DMS53 treated with DMSO at 0.1 percent for 48 hours (cell line): Measurements from ENCODE around the gene UBE2A.

Experiments
- DNase-seq: peaks from one replicate; lab custom pipeline; 2025; ENCODE audit not compliant: unreplicated experiment; lab: John Stamatoyannopoulos, UW

Gene UBE2A

DNA sequence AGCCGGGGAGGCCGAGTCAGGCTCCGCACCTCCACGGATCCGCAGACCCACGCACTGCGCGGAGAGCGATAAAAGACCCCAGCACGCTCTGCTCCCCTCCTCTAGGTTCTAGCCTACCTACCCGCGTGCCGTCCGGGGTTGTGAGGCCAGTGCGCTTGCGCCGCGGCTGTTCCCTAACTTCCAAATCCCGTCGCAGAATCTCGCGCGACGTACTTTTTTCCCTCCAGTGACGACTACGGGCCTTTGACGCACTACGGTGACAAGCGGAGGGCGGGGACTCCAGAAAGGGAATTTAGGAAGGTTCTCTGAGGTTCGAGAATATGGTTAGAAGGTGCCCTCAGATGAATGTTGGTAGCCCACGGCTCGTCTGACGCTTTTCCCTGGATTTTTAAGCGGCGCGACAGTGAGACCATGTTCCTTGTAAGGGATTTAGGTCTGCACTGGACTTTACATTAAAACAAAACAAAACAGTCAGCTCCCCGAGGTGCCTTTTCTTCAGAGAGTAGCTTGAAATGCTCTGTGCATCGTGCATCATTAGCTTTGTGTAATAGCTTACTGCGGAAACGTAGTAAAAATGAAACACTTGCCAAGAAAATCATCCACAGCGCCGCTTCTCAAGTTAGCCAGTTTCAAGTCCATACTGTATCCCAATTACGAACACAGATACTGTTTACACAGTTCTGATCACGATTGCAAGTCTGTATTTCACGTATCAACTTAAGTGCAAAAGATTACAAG, 32.1 kb downstream of the UBE2A start, which contains the start of gene NKRF:
Gene NKRF (minus strand): TSS at position 145 of the 738 bp plus-strand sequence.
- DNase-seq = peak; percentile 83

GRCh38 chrX:119607018-119607389, 32.6 kb downstream of the UBE2A start:
- DNase-seq = peak; percentile 36

- DNase-seq = no peak
Measured at GRCh38 chrX:119614776-119615175, 40.4 kb downstream of the UBE2A start.

DNA sequence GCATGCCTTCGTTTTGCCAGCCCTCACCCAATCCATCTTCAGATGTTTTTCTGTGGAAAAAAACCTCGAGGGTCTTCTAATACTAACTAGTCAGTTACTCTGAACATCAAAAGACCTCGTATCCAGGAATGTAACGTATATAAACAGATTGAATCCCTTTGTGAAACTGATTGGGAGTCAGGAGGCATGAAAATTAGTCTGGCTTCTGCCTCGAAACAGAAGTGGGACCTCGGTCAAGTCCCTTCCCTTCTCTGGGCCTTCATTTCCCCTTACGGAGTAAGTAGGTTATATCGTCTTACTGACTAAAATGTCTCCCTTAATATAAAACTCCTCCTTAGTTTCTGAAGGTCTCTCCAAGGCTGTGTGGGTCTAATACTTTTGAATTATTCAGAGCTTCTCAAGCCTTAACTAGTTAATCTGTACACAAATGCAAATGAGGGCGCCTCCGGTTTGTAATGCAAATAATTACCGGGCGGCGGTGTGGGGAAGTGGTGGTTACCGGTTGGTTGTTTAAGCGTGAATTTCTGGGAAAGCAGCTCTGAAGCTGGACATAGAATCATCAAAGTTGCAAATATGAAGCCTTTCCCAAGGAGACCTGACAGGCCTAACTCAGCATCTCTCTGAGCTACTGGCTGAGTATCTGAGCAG, 43.3 kb downstream of the UBE2A start:
- DNase-seq = no peak

DNA sequence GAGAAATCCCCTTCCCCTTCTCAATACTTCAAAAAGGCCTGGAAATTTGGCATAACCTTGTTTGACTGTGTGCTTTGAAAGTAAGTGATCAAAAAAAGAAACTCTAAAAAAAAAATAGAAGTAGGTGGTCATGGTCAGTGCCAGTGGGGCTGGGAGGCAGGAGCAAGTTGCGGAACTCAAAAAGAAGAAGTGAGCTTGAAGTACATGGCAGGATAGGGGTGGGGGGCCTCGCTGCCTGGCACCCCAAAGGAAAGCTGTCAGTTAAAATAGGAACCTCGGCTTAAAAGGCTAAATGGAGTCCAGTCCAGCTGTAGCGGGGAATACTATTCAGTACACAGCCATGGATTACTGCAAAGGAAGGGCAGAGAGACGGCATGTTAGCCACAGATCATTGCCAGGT, 44.1 kb downstream of the UBE2A start:
- no peak for DNase-seq

GRCh38 chrX:119622356-119623232, 48.2 kb downstream of the UBE2A start:
- DNase-seq = no peak

DNA sequence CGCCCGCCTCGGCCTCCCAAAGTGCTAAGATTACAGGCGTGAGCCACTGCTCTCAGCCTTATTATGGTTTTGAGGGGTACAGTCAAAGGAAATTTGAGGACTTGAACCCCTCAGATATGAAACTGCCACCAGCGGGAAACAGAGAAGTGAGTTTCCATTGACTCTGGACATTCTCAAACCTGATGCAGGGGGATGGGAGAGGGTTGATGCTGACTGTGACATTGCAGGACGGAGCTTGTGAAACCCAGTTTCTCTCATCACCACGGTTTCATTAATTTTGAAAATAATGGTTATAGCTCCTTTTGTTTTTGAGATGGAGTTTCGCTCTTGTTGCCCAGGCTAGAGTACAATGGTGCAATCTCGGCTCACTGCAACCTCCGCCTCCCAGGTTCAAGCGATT, 50.1 kb downstream of the UBE2A start:
- DNase-seq = no peak

- no peak for DNase-seq
Measured at GRCh38 chrX:119624951-119625668, 50.7 kb downstream of the UBE2A start.

DNA sequence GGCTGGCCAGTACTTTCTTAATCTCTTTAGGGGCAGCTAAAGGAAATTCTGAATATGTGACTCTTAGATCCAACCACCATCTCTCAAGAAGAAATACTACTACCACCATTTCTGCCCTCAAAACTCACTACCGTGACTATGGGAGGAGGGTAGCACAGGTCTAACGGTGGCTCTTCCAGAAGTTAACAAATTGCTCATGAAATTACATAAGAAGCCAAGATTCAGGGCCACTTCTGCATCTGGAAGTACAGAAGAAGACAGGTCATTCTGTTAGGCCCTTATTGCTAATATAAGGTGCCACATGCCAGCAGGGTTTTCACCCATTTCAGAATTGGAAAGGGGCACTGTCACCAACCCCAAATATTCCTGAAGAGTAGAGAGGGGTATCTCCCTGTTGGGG, 51.5 kb downstream of the UBE2A start:
- DNase-seq = no peak
